Measurements from ENCODE around the gene ZNF616. TPM values are rescaled to one million over a fixed set of nuclear protein-coding genes. Genes with fewer than 3 reads are reported as not detected.

The ZNF616 gene
- total and polyA plus RNA-seq, 2 of the 8 experiments (the other 6 are each of a cell fraction or from before 2014, with no cell fraction given), result 5.7 to 40.5 TPM

DNA sequence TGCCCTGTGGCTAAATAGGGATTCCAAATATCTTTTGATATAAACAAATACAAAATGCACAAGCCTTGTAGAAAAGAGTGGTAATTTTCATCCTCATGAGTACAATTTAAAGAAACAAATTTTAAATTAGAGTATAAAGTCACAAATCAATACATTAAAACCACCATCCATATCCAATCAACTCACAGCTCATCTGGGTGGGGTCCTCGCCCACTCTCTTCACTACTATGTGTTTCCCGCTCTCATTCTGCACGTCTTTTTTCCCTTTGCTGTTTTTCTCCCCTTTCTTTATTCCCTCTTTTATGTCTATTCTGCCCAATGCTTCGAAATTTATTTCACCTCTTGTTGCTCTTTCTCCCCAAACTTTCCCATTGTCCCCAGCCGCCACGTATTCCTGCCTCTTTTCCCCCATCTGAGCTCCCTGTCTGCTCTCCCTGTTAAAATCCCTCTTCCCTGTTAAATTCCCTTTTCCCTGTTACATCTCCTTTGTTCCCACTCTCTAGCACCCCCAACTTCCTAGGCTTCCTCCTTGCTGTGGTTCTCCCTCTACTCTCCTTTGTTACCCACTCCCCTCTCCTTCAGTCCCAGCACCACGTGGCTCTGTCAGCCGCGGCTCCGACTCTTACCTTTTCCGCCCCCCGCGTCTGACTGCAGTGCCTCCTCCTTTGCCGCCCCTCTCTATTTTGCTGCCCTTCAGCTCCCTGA lies 1.3 kb downstream of the ZNF616 start (continued):
- peak; percentile 62; the same call in 1 of the 2 replicates for TF ChIP-seq TAF1 (IDR thresholded peaks at IDR 0.05; ENCODE audit: low read depth, low read length)
- no peak for TF ChIP-seq CHD7 (IDR thresholded peaks at IDR 0.05; ENCODE audit: insufficient replicate concordance, low read length)
- no peak for TF ChIP-seq JUN (IDR thresholded peaks at IDR 0.05; ENCODE audit: low read depth, low read length)
- no peak; a peak in 1 of 3 replicates for TF ChIP-seq POLR2A (IDR thresholded peaks at IDR 0.05; ENCODE audit: control extremely low read depth in 1 of 2, low read depth in 2 of 2, low read length in 2 of 2)
- TF ChIP-seq HDAC6 (IDR thresholded peaks at IDR 0.05; ENCODE audit: low read depth, low read length), result no peak
- no peak for TF ChIP-seq CTBP2 (IDR thresholded peaks at IDR 0.05; ENCODE audit: borderline replicate concordance, insufficient read depth, insufficient read length, low read length)
- TF ChIP-seq NANOG (IDR thresholded peaks at IDR 0.05; ENCODE audit: insufficient read depth, low read depth, low read length, poor library complexity, severe bottlenecking), result no peak
- TF ChIP-seq EZH2 (IDR thresholded peaks at IDR 0.05; ENCODE audit: low read depth, low read length, severe bottlenecking), result no peak

All from H1 (cell line).